GM18519 (cell line): ENCODE measurements around the gene ZNF335.
A peak's percentile ranks its signal among the peaks of the same experiment; 100 is the strongest.

Experiments
- ATAC-seq: cut with Tn5 transposase; IDR thresholded peaks from one replicate; pipeline ENCODE4 v1.9.1; 2021; ENCODE audit warnings: mild to moderate bottlenecking, moderate library complexity; ENCODE audit not compliant: unreplicated experiment, low FRiP score

Gene ZNF335

GRCh38 chr20:45972500-45973183, 639 bp upstream of the ZNF335 start:
- ATAC-seq: no peak

GRCh38 chr20:45971425-45971674, 653 bp downstream of the ZNF335 start:
- ATAC-seq: peak; percentile 15

GRCh38 chr20:45970646-45971424, 1.2 kb downstream of the ZNF335 start:
- no peak for ATAC-seq

GRCh38 chr20:45969712-45970634, 2.0 kb downstream of the ZNF335 start:
- ATAC-seq: no peak

GRCh38 chr20:45968801-45969711, 2.9 kb downstream of the ZNF335 start:
- ATAC-seq: no peak

- ATAC-seq: no peak
These were observed 3.8 kb downstream of the ZNF335 start for GRCh38 chr20:45968081-45968671.

- no peak for ATAC-seq
These were observed 4.4 kb downstream of the ZNF335 start for GRCh38 chr20:45967551-45968080.

GRCh38 chr20:45965169-45966002, 6.6 kb downstream of the ZNF335 start:
- ATAC-seq: no peak

- ATAC-seq: no peak
These were observed 8.0 kb downstream of the ZNF335 start for GRCh38 chr20:45964006-45964400.

- ATAC-seq: no peak
These were observed 8.7 kb downstream of the ZNF335 start for GRCh38 chr20:45963059-45964005.

- no peak for ATAC-seq
These were observed 9.8 kb downstream of the ZNF335 start for GRCh38 chr20:45962031-45962755.

- no peak for ATAC-seq
These were observed 11.9 kb downstream of the ZNF335 start for GRCh38 chr20:45959956-45960630.

GRCh38 chr20:45959126-45959525, 12.9 kb downstream of the ZNF335 start:
- no peak for ATAC-seq

- no peak for ATAC-seq
These were observed 13.4 kb downstream of the ZNF335 start for GRCh38 chr20:45958593-45958992.

GRCh38 chr20:45957021-45957941, 14.7 kb downstream of the ZNF335 start:
- no peak for ATAC-seq
